GM18498 (cell line): Measurements from ENCODE around the gene PLCB2.

ENCODE experiments used
- ATAC-seq: cut with Tn5 transposase; IDR thresholded peaks from one replicate; pipeline ENCODE4 v1.9.1; 2021; ENCODE audit warnings: mild to moderate bottlenecking, moderate library complexity; ENCODE audit not compliant: unreplicated experiment

Gene PLCB2

DNA sequence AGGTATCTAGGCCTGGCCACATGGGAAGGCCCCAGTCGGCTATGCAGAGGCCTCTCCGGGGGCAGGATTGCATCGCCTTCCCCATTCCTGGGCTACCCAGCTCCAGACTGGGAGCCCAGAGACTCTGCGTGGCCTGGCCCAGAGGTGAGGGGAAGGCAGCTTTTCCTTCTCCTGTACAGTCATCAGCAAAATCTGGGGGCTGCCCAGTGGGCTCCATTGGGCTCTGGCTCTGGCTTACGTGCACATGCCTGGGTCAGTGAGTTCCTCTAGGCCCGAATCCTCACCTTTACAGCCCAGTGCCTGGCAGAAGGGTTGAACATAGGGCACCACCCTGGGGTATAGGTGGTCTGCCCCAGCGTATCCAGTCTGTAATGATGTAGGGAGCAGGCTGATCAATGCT lies 20.9 kb downstream of the PLCB2 start:
- no peak for ATAC-seq

- no peak for ATAC-seq
These were observed 21.6 kb downstream of the PLCB2 start for GRCh38 chr15:40286061-40286532.

DNA sequence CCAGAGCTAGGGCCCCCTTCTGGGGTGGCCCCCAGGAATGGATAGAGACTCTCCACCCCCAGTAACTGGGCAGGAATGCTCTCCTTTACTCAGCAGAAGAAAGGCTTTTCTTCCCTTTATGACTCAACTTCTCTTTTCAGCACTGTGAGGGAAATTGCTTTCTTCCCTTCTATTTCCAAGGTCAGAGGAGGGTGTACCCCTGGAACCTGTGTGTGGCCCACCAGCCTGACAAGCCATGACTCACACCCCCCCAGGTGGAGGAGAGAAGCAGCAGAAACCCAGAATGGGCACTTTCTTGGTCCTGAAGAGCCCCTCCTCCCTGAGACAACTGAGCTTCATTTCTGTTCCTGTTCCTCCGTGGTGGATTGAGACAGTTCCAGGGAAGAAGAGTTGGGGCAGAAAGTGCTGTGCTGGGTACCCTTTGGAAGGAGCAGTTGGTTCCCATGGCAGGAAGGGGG lies 22.2 kb downstream of the PLCB2 start:
- no peak for ATAC-seq

DNA sequence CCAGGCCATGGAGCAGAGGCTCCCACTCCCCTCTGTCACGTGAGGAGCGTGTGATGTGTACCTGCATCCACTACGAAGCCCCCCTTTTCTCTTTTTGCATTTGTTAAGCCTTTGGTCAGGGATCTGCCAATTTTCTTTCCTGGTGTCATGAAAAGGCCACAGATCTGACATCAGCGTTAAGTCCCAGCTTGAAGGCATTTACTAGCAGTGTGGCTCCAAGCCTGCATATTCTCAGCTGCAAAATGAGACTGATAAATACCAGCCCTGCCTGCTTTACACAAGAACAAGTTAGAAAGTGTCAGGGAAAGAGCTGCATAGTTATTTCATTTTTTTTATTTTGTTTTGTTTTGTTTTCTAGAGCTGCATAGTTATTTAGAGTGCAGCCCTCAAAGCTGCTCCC lies 22.6 kb downstream of the PLCB2 start:
- ATAC-seq, result no peak

- no peak for ATAC-seq
These were observed 24.0 kb downstream of the PLCB2 start for GRCh38 chr15:40283615-40284300.

DNA sequence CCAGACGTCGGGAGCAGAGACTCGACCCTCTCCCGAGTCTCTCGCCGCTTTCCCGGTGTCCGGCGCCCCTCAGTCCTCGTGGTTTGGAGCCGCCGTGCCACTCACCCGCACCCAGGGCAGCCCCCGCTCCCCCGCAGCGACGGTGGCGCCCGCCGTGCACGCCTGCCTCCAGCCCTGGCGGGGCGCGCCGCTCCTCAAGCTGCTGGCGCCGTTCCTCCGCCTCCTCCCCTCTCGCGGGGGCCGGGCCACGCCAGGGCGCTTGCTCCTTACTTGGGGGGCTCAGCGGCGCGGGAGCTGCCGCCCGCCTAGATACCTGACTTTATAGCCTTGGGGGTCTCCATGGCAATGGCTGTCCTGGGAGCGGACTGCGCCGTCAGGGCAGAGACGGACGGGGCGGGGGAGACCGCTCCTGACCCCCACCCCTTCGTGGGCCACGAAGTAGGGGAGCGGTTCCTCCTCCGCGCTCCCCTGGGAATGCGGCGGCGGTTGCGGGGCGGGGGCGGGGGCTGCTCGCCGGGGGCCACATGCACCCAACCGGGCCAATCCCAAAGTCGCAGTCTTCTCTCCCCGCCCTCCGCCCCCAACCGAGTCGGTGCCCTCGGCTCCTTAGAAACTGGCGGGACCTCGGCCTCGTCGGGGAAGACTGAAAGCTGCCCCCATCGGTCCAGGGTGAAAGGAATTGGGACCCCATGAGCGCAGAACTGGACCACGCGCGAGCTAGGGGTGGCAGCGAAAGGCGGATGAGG lies 24.7 kb downstream of the PLCB2 start, which contains the start of gene ANKRD63:
Gene ANKRD63, minus strand, starts transcription at position 196 of the 746 bp plus-strand sequence. CDS start 478 bp downstream, outside the sequence.
- peak; percentile 46 for ATAC-seq

GRCh38 chr15:40282147-40282868 lies 25.4 kb downstream of the PLCB2 start:
- peak; percentile 44 for ATAC-seq

- no peak for ATAC-seq
These were observed 26.0 kb downstream of the PLCB2 start for GRCh38 chr15:40281801-40282146.

- ATAC-seq, result no peak
These were observed 26.5 kb downstream of the PLCB2 start for GRCh38 chr15:40281057-40281800.

DNA sequence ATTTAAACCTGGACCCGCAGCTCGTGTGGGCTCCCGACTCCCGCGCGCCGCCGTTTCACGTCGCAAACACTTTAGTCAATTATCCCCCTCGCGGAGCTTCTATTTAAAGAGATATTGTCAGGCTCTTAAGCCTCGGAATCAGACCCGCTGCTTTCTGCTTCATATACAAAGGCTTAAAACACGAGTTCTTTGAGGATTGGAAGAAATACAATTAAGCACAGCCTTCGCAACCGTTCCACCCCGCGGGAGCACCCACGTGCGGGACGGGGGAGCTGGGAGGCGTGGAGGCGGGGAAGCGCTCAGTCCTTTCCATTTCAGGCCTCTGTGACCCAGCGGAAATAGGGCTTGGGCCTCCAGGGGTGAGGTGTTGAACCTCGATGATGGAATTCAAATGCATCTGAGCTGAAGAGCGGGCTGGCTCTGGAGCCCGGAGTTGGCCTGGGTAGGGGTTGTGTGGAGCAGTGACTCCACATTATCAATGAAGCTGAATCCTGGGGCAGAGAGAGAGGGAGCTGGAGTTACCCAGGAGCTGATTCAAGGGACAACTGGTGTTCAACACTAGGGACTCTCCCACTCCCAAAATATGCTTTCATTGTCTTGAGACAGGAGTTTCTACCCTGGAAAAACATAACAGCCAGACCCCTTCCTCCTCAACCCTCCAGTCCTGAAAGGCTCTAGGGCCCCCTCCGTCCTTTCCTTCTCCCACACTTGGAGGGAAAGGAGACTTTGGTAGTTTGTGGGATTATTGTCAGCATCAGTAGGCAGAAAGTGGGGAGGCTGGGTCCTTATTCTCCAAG lies 27.3 kb downstream of the PLCB2 start:
- ATAC-seq, result no peak

DNA sequence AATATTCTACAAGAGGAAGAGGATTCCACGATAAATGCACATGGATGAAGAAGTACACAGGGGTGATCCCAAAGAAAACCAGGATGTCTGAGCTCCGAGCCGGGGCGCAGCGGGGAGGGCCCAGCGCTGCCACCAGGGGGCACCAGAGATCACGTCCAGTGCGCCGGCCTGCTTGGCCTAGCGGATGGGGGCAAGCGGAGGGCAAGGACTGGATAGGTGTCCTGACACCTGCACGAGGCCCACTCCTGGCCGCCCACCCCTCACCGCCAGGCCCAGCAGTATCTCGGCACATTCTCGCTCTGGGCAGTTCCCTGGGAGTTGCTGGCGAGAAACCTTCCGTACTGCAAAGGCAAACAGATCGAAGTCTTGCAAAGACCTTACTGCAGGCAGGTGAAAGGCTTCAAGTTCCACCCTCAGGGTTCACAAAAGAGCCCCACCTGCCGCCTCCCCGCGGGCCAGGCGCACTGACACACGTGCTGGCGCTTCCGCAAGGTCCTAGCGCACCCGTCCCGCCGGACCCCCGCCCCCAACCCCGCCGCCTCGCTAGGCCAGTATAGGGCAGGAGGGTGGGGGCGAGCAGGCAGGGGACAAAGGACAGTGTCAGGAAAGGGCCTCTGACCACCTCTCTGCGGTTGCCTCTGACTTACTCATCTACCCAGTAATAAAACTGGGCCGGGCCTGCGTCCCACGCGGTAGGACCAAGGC lies 28.1 kb downstream of the PLCB2 start:
- peak; percentile 37 for ATAC-seq

- no peak for ATAC-seq
These were observed 29.7 kb downstream of the PLCB2 start for GRCh38 chr15:40278026-40278425.

DNA sequence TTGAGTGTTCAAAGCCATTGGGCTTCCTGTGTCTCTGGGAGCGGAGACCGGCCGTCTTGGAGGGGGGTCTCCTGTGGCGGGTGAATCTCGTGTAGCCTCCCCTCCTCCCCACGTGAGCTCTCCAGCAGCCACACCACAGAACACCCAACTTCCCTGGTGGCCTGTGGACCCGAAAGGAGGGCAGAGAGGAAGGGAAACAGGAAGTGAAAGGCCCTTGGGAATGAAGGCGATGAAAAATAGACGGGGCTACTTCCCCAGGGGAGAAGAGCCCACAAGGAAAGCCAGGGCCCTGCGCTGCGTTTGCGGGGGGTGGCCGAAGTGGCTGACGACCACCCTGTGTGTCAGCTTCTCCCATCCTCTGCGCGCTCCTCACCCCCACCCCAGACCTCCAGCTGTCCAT lies 30.3 kb downstream of the PLCB2 start:
- no peak for ATAC-seq

DNA sequence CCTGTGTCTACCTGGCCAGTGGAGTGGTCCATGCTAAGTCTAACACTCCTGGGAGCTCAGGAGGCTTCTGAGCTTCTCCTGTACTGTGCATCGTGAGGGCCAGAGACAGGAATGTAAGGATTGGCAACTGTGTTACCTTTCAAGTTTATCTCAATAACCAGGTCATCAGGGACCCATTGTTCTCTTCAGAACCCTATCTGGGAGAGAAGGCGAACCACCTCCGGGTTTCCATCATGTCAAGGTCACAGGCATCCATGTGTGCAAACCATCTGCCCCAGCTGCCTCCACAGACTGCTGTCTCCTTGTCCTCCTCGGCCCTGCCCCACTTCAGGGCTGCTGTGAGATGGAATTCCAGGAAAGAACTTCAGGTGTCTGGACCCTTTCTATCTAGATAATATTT lies 30.8 kb downstream of the PLCB2 start:
- ATAC-seq, result no peak

GRCh38 chr15:40275954-40276353 lies 31.8 kb downstream of the PLCB2 start:
- ATAC-seq, result no peak

DNA sequence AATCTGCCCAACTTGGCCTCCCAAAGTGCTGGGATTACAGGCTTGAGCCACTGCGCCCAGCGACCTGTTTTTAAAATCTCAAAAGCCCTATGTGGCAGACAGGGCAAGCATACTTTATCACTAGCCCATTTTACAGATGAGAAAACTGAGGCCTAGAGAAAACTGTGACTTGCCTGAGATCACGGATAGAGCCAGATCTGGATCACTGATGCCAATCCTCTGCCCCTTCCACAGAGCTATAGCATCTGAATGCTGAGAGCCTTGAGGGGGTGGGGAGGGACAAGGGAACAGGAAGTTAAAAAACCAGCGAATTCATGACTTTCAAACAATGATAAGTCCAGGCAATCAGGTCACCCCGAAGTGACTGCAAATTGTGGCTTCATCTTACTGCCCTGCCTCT lies 32.2 kb downstream of the PLCB2 start:
- no peak for ATAC-seq

DNA sequence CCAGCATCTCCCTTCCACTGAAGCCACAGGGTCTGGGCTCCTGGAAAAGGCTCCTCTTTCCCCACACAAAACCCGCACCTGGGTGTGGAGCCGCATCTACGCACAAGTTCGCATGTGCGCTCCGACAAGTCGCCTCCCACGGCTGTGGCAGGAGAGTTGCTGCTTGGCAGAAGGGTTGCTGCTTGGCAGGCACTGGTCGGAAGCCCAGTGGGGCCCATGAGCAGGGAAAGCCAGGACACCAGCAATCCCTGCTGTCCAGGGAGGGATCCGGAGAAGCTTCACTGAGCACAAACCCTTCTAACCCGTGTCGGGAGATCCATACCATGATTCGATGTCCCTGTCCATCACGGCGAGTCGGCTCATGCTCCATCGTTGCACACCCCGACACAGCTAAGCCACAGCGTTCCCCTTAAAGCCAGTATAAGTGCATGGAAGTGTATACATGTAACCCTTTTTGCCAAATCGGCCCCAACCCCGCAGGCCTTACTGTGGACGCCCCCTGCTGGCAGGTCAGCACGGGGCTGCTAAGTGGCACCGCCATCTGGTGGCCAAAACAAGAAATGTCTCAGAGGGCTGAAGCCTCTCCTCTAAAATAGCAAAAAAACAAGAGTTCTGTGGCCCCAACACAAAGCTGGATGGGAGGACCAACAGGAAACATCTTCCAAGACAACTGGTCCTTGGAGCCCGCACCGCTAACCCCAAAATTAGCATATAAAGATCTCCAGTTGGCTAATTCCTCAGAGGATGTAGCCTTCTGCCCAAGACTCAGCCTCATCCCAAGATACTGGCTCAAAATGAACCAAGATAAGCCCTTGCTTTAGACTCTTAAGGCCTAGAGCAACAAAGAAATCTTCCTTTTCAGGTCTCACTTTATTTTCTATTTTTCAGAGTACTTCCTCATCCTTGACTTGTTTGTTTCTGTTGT lies 33.1 kb downstream of the PLCB2 start:
- no peak for ATAC-seq

GRCh38 chr15:40273428-40273827 lies 34.3 kb downstream of the PLCB2 start:
- ATAC-seq, result no peak
